GM18526 (cell line): ENCODE results near the gene ENO2.

Experiments
- POLR2A ChIP-seq: IDR thresholded peaks from 3 replicates; pipeline ENCODE4 v1.6.1; 2011; ENCODE audit not compliant: insufficient read length; ENCODE audit errors: extremely low read depth

The ENO2 gene

GRCh38 chr12:6925540-6926279, 11.3 kb downstream of the ENO2 start:
- no peak for TF ChIP-seq POLR2A

GRCh38 chr12:6927379-6928021, 13.1 kb downstream of the ENO2 start, which contains the start of gene ATN1:
Gene ATN1, plus strand, starts transcription at chr12:6927959. Its CDS starts 6,043 bp downstream, at chr12:6934002.
- no peak for TF ChIP-seq POLR2A

GRCh38 chr12:6928022-6928702, 13.8 kb downstream of the ENO2 start:
- no peak for TF ChIP-seq POLR2A

GRCh38 chr12:6928703-6929407, 14.5 kb downstream of the ENO2 start:
- no peak for TF ChIP-seq POLR2A

GRCh38 chr12:6929466-6930452, 15.4 kb downstream of the ENO2 start:
- no peak for TF ChIP-seq POLR2A

- TF ChIP-seq POLR2A = no peak
Observed at GRCh38 chr12:6932766-6933165, 18.4 kb downstream of the ENO2 start.

- no peak for TF ChIP-seq POLR2A
Observed at GRCh38 chr12:6934110-6934509, 19.7 kb downstream of the ENO2 start.

GRCh38 chr12:6935371-6936193, 21.2 kb downstream of the ENO2 start:
- TF ChIP-seq POLR2A = no peak

- TF ChIP-seq POLR2A = no peak
Observed at GRCh38 chr12:6936194-6936635, 21.8 kb downstream of the ENO2 start.

- no peak for TF ChIP-seq POLR2A
Observed at GRCh38 chr12:6936636-6937480, 22.5 kb downstream of the ENO2 start.

GRCh38 chr12:6937481-6938352, 23.3 kb downstream of the ENO2 start:
- peak; percentile 85 for TF ChIP-seq POLR2A
